Testis (tissue), 3 donors: ENCODE results near the gene HELZ. TPM values are rescaled to one million over a fixed set of nuclear protein-coding genes. Genes with fewer than 3 reads are reported as not detected.

Experiments used
- DNase-seq: peaks from one replicate; pipeline ENCODE4 v3.0.0-alpha.2; 2019
- H3K27ac ChIP-seq, 2 donors: fragments of 200-600 bp; sonication (generic); one replicate each; pipeline ENCODE4 v1.5.1; 2019
- H3K27me3 ChIP-seq: fragments of 200-600 bp; sonication (generic); one replicate; pipeline ENCODE4 v1.5.1; 2019
- H3K36me3 ChIP-seq: fragments of 200-600 bp; sonication (generic); one replicate; pipeline ENCODE4 v1.5.1; 2017; ENCODE audit warnings: low read depth; ENCODE audit errors: missing control alignments
- H3K4me1 ChIP-seq: fragments of 200-600 bp; sonication (generic); one replicate; pipeline ENCODE4 v1.5.1; 2019
- H3K4me3 ChIP-seq, 2 donors: fragments of 200-600 bp; sonication (generic); one replicate each; pipeline ENCODE4 v1.5.1; 2017 to 2019
- H3K9me3 ChIP-seq: fragments of 200-600 bp; sonication (generic); one replicate; pipeline ENCODE4 v1.5.1; 2017
- CTCF ChIP-seq, 3 experiments: fragments of 450-650 bp in 2 of 3; fragments of 200-600 bp in 1 of 3; sonication (generic) in 1 of 3; IDR thresholded peaks; one replicate each; pipeline ENCODE4 v1.5.1; 2016 to 2019; ENCODE audit warnings: antibody characterized with exemption in 3 of 3, mild to moderate bottlenecking in 2 of 3, moderate library complexity in 1 of 3
- POLR2A ChIP-seq: fragments of 450-650 bp; IDR thresholded peaks from one replicate; pipeline ENCODE4 v1.6.1; 2017; ENCODE audit warnings: antibody characterized with exemption, mild to moderate bottlenecking, moderate library complexity
- WGBS, 2 donors: methylation state at CpG; one replicate each; pipeline ENCODE4 v1.1.5; 2018; 5-methylcytosine and 5-hydroxymethylcytosine counted together
- intact Hi-C: fragments of 100-400 bp; cut with DNase I; formaldehyde crosslinking; loops from one replicate; pipeline ENCODE4 v1.15.1; 2023; ENCODE audit warnings: low total_unique reads
- polyA plus RNA-seq: library from polyadenylated mRNA; stranded (reverse); fragments of 350-450 nt; fragmentation: Illumina TruSeq; extraction: RNeasy Lipid Tissue Mini Kit (QIAGEN cat#74804); gene quantifications from one replicate; pipeline ENCODE4 v1.2.3, GENCODE V29; 2014; ENCODE audit warnings: low read depth, low replicate concordance; ENCODE audit not compliant: insufficient read depth
- total RNA-seq, 2 donors: library from RNA; depleted of rRNA; stranded (reverse); fragments of >200 nt; gene quantifications; one replicate each; pipeline ENCODE4 v1.2.3, GENCODE V29; 2016

HELZ gene
- total and polyA plus RNA-seq, 3 donors from 2014 or later: 26.2 to 154 (median 142) TPM

- peak overlapping the region in 1 of 2 donors; percentile 29 for H3K27ac ChIP-seq
Measured at GRCh38 chr17:67243284-67243683, 1.7 kb downstream of the HELZ start.

GRCh38 chr17:67241719-67242341 lies 3.2 kb downstream of the HELZ start:
- Histone ChIP-seq H3K4me3 (no peak overlapping the region), H3K9me3 (no peaks in the 10 kb centered on the region), H3K27me3 (no peaks in the 10 kb centered on the region), H3K36me3 (no peaks in the 10 kb centered on the region), H3K4me1 (peaks cover 27% of the 10 kb centered on the region), H3K27ac (no peak overlapping the region)
- TF ChIP-seq CTCF (IDR thresholded peaks at IDR 0.05): no peak
- no peak for TF ChIP-seq POLR2A
- intact Hi-C loops: no loop called here
- 74 to 77% methylated on average over 7 of the region's 7 CpGs for WGBS, 2 donors
- DNase-seq: no peak

More at GRCh38 chr17:67243284-67243683, 1.7 kb downstream of the HELZ start:
- peaks cover 27% of the 10 kb centered on the region for H3K4me1 ChIP-seq
- H3K36me3 ChIP-seq: no peaks in the 10 kb centered on the region
- H3K9me3 ChIP-seq: no peaks in the 10 kb centered on the region
- DNase-seq: no peak
- peak overlapping the region in 1 of 2 donors; percentile 12 for H3K4me3 ChIP-seq
- TF ChIP-seq POLR2A (no peak), CTCF (IDR thresholded peaks at IDR 0.05) (no peak)
- no peaks in the 10 kb centered on the region for H3K27me3 ChIP-seq
- intact Hi-C loops: no loop called here
- 38 to 51% methylated on average over 5 of the region's 5 CpGs for WGBS, 2 donors

- no peak overlapping the region for H3K4me3 ChIP-seq
- 55% methylated on average over 3 of the region's 3 CpGs for WGBS, 2 donors
- H3K4me1 ChIP-seq: peaks cover 27% of the 10 kb centered on the region
- H3K9me3 ChIP-seq: no peaks in the 10 kb centered on the region
- DNase-seq: no peak
- no peaks in the 10 kb centered on the region for H3K36me3 ChIP-seq
- H3K27ac ChIP-seq: peak overlapping the region in 1 of 2 donors; percentile 7
- no peaks in the 10 kb centered on the region for H3K27me3 ChIP-seq
- intact Hi-C loops: no loop called here
- no peak for TF ChIP-seq CTCF (IDR thresholded peaks at IDR 0.05)
- TF ChIP-seq POLR2A: no peak
Measured at GRCh38 chr17:67239597-67239996, 5.4 kb downstream of the HELZ start.

GRCh38 chr17:67238991-67239390 lies 6.0 kb downstream of the HELZ start:
- Histone ChIP-seq H3K4me3 (no peak overlapping the region), H3K4me1 (peaks cover 26% of the 10 kb centered on the region), H3K36me3 (no peaks in the 10 kb centered on the region), H3K27ac (peak overlapping the region in 1 of 2 donors; percentile 7), H3K9me3 (no peaks in the 10 kb centered on the region), H3K27me3 (no peaks in the 10 kb centered on the region)
- DNase-seq: no peak
- WGBS, 2 donors: 66 to 79% methylated on average over 5 of the region's 5 CpGs
- intact Hi-C loops: no loop called here
- no peak for TF ChIP-seq CTCF (IDR thresholded peaks at IDR 0.05)
- no peak for TF ChIP-seq POLR2A

- DNase-seq: no peak
- Histone ChIP-seq H3K27ac (no peak overlapping the region), H3K9me3 (no peaks in the 10 kb centered on the region), H3K4me1 (no peaks in the 10 kb centered on the region), H3K36me3 (no peaks in the 10 kb centered on the region), H3K27me3 (no peaks in the 10 kb centered on the region), H3K4me3 (no peak overlapping the region)
- WGBS, 2 donors: 95 to 96% methylated on average over 2 of the region's 2 CpGs
- TF ChIP-seq POLR2A (no peak), CTCF (IDR thresholded peaks at IDR 0.05) (no peak)
- intact Hi-C loops: no loop called here
Measured at GRCh38 chr17:67232441-67232840, 12.6 kb downstream of the HELZ start.
